IMR-90 (cell line): ENCODE results near the gene TTLL8.

Experiments used
- BHLHE40 ChIP-seq: fragments of 150-350 bp; IDR thresholded peaks from 2 replicates; pipeline ENCODE4 v1.6.1; 2016; ENCODE audit warnings: mild to moderate bottlenecking, low read depth, low read length
- CTCF ChIP-seq: conservative IDR thresholded peaks from 2 replicates; pipeline ENCODE4 v1.5.1; 2012; ENCODE audit warnings: mild to moderate bottlenecking, low read depth, low read length, improper control_type of control experiment
- FOS ChIP-seq: fragments of 150-350 bp; IDR thresholded peaks from 2 replicates; pipeline ENCODE4 v1.6.1; 2016; ENCODE audit warnings: low read depth, low read length
- MAFK ChIP-seq: IDR thresholded peaks from 2 replicates; pipeline ENCODE4 v1.6.1; 2012; ENCODE audit warnings: low read depth, low read length, improper control_type of control experiment
- POLR2A ChIP-seq: IDR thresholded peaks from 2 replicates; pipeline ENCODE4 v1.6.1; 2012; ENCODE audit warnings: mild to moderate bottlenecking, low read depth, low read length
- RFX5 ChIP-seq: IDR thresholded peaks from 2 replicates; pipeline ENCODE4 v1.8.0; 2012; ENCODE audit warnings: low read depth, mild to moderate bottlenecking, low read length, moderate library complexity
- TF ChIP-seq, protein P1 (sequence below): fragments of 150-350 bp; IDR thresholded peaks from 2 replicates; pipeline ENCODE4 v1.6.1; 2016; ENCODE audit warnings: low read depth, mild to moderate bottlenecking, low read length, moderate library complexity, borderline replicate concordance
- TF ChIP-seq, protein P2 (sequence below): fragments of 150-350 bp; IDR thresholded peaks from 2 replicates; pipeline ENCODE4 v1.6.1; 2017; ENCODE audit warnings: mild to moderate bottlenecking, antibody characterized with exemption, low read length, low read depth

GRCh38 chr22:50014655-50015401 is 43.3 kb downstream of the TTLL8 start:
- TF ChIP-seq, protein P1, sequence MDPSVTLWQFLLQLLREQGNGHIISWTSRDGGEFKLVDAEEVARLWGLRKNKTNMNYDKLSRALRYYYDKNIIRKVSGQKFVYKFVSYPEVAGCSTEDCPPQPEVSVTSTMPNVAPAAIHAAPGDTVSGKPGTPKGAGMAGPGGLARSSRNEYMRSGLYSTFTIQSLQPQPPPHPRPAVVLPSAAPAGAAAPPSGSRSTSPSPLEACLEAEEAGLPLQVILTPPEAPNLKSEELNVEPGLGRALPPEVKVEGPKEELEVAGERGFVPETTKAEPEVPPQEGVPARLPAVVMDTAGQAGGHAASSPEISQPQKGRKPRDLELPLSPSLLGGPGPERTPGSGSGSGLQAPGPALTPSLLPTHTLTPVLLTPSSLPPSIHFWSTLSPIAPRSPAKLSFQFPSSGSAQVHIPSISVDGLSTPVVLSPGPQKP, result no peak
- no peak for TF ChIP-seq BHLHE40
- TF ChIP-seq CTCF, result no peak
- TF ChIP-seq POLR2A, result no peak
- TF ChIP-seq FOS, result no peak
- TF ChIP-seq, protein P2, sequence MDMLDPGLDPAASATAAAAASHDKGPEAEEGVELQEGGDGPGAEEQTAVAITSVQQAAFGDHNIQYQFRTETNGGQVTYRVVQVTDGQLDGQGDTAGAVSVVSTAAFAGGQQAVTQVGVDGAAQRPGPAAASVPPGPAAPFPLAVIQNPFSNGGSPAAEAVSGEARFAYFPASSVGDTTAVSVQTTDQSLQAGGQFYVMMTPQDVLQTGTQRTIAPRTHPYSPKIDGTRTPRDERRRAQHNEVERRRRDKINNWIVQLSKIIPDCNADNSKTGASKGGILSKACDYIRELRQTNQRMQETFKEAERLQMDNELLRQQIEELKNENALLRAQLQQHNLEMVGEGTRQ, result no peak
- TF ChIP-seq MAFK, result no peak
- TF ChIP-seq RFX5, result no peak
